Activated CD4-positive, alpha-beta T cell treated with anti-CD3 and anti-CD28 coated beads, Interleukin-2, Interleukin-4, amounts not matched to agents 100 ng/mL and 50 ng/mL, durations not matched to agents 16 hours and 8 hours (primary cell): ENCODE data around the gene NCKAP5.

ENCODE experiments used
- DNase-seq: peaks from one replicate; pipeline ENCODE4 v3.0.0-alpha.2; 2020; ENCODE audit warnings: low spot score

NCKAP5 gene

DNA sequence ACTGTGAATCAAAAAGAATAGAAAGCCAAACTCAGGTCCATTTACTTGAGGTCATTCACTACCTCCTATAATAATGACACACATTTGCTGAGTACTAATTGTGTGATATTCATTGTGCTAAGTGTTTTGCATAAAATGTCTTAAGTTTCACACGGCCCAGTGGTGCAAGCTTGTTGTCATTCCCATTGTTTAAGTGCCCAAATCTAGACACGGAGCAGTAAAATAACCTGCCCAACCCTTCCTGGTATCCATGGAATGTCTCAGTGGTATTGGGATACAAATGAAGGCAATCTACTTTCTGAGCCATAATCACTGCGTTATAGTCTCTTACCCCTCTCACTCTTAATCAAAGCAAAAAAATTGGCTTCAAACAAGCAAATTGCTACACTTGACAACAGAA, 233.3 kb downstream of the NCKAP5 start:
- DNase-seq: no peak

DNA sequence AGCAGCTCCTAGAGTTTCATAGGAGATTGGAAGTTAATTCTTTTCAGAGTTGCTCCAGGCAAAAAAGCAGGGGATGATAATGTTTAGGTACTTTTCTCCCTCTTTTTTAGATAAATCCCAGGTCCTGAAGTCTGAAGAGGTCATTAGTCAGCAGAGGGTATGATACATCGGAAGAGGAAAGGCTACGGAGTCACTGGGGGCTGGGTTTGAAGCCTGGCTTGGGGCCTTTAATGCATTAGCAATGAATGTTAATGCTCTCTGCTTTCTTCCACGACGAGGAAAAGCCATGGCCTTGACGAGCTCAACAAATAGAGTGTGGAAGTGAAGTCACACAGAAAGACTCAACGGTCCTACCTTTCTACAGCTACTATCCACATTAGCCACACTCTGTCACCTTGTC, 235.1 kb downstream of the NCKAP5 start:
- no peak for DNase-seq

- DNase-seq: no peak
Observed at GRCh38 chr2:133331436-133331835, 236.8 kb downstream of the NCKAP5 start.

DNA sequence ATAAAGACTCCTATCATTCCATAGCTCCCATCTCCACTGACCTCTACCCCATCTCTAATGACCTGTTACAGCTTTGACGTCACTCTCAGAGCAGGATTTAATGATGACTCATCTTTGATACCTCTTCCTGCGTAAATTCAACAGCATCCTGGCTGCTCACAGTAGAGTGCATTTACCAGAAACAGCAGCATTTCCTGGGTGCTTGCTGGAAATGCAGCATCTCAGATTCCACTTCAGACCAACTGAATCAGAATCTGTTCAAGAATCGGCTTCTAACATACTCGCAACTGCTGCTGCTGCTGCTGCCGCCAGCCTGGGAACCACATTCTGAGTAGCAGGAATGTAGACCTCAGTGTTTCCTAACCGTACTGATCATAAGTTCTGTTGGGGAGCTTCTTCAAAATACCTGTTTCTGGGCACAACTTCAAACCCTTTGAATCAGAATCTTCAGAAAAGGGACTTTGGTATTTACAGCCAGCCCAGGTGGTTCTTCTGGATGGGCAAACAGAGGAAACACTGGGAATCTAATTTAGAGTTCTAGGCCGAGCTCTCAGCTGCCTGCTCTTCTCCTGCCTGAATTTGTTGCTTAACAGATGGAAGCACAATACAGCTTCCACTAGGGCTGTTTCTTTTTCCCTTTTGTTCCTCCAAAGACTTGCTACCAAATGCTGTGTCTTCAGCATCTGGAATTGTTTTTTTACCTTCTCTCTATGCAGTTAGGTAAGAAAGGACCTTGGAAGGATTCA, 241.4 kb downstream of the NCKAP5 start:
- no peak for DNase-seq

DNA sequence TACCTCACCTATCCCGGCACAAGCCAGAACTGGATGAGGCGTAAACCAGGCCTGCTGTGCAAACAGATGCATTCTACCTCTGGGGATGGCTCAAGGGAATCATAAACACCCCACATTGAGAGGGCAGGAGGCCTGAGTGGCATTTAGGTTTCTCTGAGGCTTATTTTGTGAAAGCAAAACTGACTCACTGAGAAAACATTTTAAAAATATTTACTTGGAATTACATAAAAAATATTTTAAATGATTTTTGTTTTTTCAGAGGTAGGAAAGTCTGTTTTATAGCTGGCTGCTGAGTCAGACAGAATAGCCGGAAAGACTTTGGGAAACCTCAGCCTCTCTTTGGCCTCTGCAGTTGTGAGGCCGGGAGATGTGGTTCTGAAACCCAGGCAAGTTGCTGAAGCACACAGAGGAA, 244.1 kb downstream of the NCKAP5 start:
- DNase-seq: no peak

- DNase-seq: no peak
Observed at GRCh38 chr2:133322909-133323308, 245.4 kb downstream of the NCKAP5 start.

DNA sequence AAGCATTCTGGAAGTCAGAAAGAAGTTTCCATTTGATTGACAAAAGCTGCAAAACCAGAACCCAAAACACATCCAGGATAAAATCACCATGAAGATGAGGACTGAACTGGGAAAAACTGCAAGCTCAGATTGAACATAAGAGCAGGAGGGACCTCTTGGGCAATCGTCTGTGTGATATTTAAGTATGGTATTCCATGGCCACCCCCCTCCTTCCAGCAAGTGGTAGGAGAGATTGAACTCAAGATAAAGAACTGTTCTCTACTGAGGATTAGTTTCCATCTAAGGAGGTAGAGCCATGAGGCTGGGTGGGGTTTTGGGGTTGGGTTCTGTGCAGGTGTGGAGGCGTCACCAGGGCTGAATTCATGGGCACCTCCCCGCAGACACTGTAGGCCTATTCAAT, 251.1 kb downstream of the NCKAP5 start:
- no peak for DNase-seq

GRCh38 chr2:133316557-133316956, 251.7 kb downstream of the NCKAP5 start:
- DNase-seq: no peak

DNA sequence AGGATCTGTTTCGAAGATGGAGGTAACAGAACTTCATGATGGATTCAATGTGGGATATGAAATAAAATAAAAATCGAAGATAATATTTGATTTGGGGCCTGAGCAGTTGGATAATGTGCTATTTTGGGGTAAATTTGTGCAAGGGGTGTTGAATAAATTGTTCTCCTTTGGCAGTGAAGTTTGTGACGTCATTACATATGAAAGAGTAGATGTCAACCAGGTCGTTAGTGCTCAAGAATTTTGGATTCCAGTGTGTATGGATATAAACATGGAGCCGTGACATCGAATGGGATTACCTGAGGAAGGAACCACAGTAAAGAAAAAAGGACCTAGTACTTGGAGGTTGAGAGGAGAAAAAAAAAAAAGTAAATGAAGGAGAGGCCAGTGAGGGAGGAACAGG, 253.0 kb downstream of the NCKAP5 start:
- no peak for DNase-seq

- no peak for DNase-seq
Observed at GRCh38 chr2:133314795-133315194, 253.5 kb downstream of the NCKAP5 start.

DNA sequence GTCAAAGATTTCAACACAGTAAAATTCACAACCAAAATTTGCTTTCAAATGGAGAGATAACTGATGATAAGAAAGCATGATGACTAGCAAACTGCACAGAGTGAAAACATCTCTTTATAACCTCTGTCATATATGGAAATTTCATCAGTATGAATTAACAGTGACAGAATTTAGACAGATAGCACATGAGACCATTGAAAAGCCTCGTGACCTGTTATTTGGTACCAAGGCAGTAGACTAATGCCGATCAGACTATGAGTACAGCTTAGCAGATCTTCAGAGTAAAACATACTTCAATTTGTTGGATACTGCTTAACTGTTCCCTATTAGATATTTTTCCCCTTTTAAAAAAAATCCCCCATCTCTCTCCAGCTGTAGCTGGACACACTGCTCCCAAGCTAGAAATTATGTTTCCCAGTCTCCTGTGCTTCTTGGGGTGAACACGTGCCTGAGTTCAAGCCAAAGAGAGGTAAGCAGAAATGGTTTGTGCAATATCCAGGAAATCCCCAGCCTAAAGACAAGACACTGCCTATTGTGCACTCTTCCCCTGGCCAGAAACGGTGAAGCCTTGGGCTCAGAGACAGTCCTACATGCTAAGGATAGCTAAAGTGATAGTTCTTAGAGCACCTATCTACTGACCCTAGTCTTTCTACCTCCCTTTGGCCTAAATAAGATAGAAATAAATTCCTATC, 256.1 kb downstream of the NCKAP5 start:
- DNase-seq: no peak

DNA sequence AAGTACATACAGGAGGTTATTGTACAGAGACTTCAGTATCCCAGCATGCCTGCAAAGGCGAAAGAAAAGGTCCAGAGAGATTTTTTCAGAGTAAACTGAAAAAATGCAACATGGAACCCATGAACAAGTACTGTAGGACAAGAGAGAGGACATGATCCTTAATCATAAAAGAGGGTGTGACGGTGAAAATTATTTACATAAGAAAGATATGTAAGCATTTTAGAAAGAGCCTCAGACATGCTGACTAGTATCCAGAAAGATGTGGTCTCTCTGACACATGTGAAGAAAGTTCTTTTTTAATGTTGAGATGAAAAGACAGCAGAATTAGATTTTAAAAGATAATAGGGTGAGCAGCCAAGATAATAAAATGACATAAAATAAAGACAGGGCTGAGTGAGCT, 262.0 kb downstream of the NCKAP5 start:
- DNase-seq: no peak

- DNase-seq: no peak
Observed at GRCh38 chr2:133304344-133304743, 263.9 kb downstream of the NCKAP5 start.

- no peak for DNase-seq
Observed at GRCh38 chr2:133303150-133303549, 265.1 kb downstream of the NCKAP5 start.

GRCh38 chr2:133296401-133296800, 271.9 kb downstream of the NCKAP5 start:
- no peak for DNase-seq

DNA sequence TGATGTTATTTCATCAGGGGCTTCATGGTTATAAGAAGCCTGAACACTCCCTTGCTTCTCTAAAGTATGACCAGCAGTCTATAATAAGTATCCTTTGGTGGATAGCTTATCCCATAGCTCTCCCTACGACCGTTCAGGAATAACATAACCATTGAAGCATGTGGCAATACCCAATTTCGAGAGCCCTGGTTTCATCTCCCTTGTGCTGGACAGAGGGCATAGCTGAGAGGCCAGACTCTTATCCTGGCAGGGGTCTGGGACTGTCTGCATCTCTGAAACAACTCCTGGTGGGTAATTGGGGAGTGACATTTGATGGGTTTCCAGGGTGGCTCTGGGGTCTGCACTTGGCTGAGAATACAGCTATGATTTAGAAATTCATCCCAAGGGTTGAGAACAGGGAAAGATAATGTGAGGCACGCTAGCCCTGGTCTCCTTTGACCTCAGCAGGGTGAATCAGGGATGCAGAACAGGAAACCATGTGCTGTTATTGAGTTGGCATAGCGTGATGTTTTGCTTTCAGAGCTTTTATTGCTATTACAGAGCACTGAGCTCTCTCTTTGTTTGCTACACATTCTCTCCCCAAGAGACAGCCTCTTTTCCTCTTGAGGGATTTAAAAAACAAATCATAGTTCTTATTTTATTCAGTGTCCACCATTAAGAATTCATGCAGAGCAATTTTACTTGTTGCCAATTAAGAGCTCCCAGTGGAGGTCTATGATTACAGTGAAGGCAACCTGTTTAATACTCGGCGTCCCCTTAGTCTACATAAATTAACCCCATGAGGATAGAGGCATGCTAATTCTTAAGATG, 274.5 kb downstream of the NCKAP5 start:
- DNase-seq: no peak

GRCh38 chr2:133292259-133292658, 276.0 kb downstream of the NCKAP5 start:
- DNase-seq: no peak

- DNase-seq: no peak
Observed at GRCh38 chr2:133287709-133288108, 280.6 kb downstream of the NCKAP5 start.

- DNase-seq: no peak
Observed at GRCh38 chr2:133286326-133286922, 281.8 kb downstream of the NCKAP5 start.

DNA sequence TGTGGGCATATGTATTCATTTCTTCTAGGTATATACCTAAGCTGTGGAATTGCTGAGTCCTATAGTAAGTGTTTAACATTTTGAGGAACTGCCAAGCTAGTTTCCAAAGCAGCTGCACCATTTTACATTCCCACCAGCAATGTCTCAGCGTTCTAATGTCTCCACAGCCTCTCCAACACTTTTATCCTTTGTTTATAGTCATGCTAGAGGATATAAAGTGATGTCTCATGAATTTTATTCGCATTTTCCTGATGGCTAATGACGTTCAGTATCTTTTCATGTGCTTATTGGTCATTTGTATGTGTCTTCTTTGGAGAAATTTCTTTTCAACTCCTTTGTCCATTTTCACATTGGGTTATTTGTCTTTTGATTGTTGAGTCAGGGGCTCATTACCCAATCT, 295.2 kb downstream of the NCKAP5 start:
- no peak for DNase-seq

DNA sequence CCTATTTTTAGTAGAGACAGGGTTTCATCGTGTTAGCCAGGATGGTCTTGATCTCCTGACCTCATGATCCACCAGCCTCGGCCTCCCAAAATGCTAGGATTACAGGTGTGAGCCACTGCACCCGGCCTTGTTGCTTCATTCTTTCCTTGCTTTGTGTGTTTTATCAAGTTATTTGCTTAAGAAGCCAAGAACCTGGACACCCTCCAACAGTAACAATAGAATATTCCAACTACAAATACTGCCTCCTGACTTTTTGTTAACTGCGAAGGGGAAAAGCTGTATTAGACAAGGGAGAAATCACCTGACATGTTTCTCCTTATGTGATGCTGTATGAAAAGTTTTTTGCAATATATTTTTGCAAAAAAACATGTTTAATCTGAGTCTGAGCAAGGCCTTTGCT, 297.2 kb downstream of the NCKAP5 start:
- no peak for DNase-seq

GRCh38 chr2:133270550-133270949, 297.7 kb downstream of the NCKAP5 start:
- DNase-seq: no peak
